ENCODE results near the gene MYOG. TPM values are rescaled to one million over a fixed set of nuclear protein-coding genes. Genes with fewer than 3 reads are reported as not detected.

The MYOG gene
- total RNA-seq, 1 donor from 2014 or later = not detected

- intact Hi-C loops (cut with DNase I) = no loop called here
These were observed 7.9 kb downstream of the MYOG start for GRCh38 chr1:203077956-203078355.

GRCh38 chr1:203077367-203077766 is 8.4 kb downstream of the MYOG start:
- DNase-seq = no peak
- intact Hi-C loops (cut with DNase I) = no loop called here
- no peak for ATAC-seq (ENCODE audit: poor library complexity)

More at GRCh38 chr1:203077956-203078355, 7.9 kb downstream of the MYOG start:
- no peak for ATAC-seq (ENCODE audit: poor library complexity)
- DNase-seq = no peak

DNA sequence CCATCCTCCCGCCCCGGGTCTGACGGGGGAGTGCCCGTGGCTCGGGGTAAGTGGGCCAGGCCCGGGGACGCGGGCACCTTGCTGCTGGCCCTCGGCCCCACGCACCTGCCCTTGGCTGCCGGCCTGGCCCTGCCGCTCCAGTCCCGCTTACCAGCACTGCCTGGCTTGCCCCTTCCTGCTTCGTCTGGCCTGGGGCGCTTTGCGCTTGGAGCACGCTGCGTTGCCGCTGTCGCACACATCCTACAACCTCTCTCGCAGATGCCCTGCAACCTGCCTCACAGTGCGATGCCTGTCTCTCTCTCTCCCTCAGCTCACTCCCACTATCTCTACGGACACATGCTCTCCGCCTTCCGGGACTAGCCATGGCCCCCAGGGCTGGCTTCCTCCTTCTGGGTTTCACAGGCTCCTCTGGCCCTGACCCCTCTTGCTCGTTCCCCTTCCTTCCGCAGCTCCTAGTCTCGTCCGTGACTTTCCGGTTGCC is 9.7 kb downstream of the MYOG start:
- DNase-seq = peak; percentile 59
- intact Hi-C loops (cut with DNase I) = no loop called here
- ATAC-seq (ENCODE audit: poor library complexity) = peak; percentile 52

DNA sequence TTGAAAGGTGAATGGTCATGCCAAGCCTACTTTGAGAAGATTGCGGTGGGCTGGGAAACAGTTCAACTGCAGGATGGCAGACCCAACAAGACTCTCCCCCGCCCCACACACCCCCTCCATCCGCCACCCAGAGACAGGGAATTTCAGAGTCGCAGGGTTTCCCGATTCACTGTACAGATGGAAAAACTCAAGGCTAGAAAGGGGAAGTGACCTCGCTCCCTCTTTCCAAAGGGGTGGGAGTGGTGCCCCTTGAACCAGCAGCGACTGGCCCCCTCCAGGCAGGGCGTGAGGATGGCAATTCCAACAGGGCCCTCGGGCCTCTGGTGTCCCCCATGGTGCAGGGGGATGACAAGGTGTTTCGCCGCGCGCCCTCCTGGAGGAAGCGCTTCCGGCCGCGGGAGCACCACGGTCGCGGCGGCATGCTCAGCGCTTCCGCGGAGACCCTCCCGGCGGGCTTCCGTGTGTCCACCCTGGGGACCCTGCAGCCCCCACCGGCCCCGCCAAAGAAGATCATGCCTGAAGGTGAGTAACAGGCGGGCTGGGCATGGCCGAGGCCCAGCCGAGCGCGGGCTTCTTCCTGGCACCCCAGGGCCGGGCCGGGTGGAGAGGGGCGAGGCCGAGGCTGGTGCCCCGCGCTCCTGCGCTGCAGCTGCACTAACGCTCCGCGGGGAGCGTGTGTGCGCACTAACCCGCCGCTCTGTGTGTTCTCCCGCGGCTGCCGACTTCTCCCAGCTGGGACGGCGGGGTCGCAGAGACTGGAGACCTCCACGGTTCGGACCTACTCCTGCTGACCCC is 10.4 kb downstream of the MYOG start:
- DNase-seq (no peak), ATAC-seq (ENCODE audit: poor library complexity) (peak; percentile 41)
- intact Hi-C loops (cut with DNase I) = no loop called here

GRCh38 chr1:203074610-203075009 is 11.2 kb downstream of the MYOG start:
- DNase-seq = no peak
- intact Hi-C loops (cut with DNase I) = no loop called here
- no peak for ATAC-seq (ENCODE audit: poor library complexity)

GRCh38 chr1:203073469-203073868 is 12.3 kb downstream of the MYOG start:
- ATAC-seq (ENCODE audit: poor library complexity) (no peak), DNase-seq (no peak)
- intact Hi-C loops (cut with DNase I) = no loop called here

- no peak for DNase-seq
- no peak for ATAC-seq (ENCODE audit: poor library complexity)
- intact Hi-C loops (cut with DNase I) = no loop called here
These were observed 12.9 kb downstream of the MYOG start for GRCh38 chr1:203072911-203073310.

DNA sequence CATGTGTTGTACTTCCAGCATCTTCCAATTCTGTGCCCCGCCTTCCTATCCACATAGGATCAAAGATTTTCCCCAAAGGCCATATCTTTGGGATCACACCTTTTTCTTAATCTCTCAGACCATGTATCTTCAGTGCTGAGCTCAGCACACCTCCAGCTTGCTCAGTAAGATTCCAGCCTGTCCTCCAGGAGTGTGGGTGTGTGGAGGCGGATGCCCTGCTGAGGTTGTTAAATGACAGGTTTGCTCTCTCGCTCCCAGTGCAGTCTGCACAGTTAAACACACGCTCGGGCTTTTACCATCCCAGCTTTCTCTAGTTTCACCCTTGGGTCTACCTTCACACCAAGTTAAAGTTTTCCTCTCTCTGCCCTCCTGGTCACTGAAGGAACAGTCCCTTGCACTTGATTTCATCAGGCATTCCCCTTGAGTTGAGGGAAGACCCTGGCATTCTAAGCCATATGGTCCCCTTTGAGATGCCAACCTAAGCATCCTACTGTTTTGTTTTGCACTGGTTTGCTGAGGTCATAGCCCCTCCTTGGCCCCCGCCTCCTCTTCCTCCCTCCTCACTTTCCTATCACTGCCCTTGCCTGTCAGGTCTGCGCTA is 13.7 kb downstream of the MYOG start:
- DNase-seq (no peak), ATAC-seq (ENCODE audit: poor library complexity) (no peak)
- intact Hi-C loops (cut with DNase I) = no loop called here

DNA sequence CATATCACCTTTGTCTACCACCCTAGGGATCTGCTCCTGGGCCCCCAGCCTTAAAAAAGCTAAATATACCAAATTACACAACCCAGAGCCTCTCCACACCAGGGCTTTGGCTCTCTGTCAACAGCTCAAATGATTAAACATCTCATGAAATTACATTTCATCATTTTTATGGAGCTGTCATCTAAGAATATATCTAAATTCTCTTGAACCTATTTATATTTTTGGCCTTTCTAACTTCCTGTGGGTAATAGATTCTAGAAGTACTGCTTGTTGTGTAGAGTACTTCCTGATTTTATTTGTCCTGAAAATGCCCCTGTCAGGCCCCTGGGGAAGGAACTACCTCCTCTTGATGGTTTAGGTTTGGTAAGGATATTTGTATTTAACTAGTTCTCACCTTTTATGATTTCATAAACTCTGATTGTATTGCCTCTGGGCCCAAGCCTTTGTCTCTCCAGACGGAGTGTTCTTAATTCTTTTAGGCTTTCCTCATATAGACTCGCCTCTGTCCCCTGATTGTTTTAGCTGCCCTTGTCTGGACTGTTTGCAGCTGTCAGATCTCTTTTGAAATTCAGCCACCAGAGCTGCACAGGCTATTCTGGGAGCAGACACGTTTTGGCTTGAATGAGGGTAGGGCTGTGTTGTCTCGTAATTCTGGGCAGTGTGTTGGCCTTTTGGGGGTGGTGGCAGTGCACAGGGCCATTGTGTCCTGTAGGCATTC is 16.6 kb downstream of the MYOG start:
- intact Hi-C loops (cut with DNase I) = no loop called here
- DNase-seq (no peak), ATAC-seq (ENCODE audit: poor library complexity) (peak; percentile 92)

- intact Hi-C loops (cut with DNase I) = no loop called here
- DNase-seq = no peak
- no peak for ATAC-seq (ENCODE audit: poor library complexity)
These were observed 18.8 kb downstream of the MYOG start for GRCh38 chr1:203066965-203067364.

- no peak for DNase-seq
- intact Hi-C loops (cut with DNase I) = no loop called here
- ATAC-seq (ENCODE audit: poor library complexity) = no peak
These were observed 19.8 kb downstream of the MYOG start for GRCh38 chr1:203065986-203066385.

GRCh38 chr1:203065191-203065590 is 20.6 kb downstream of the MYOG start:
- intact Hi-C loops (cut with DNase I) = no loop called here
- no peak for ATAC-seq (ENCODE audit: poor library complexity)
- DNase-seq = no peak

DNA sequence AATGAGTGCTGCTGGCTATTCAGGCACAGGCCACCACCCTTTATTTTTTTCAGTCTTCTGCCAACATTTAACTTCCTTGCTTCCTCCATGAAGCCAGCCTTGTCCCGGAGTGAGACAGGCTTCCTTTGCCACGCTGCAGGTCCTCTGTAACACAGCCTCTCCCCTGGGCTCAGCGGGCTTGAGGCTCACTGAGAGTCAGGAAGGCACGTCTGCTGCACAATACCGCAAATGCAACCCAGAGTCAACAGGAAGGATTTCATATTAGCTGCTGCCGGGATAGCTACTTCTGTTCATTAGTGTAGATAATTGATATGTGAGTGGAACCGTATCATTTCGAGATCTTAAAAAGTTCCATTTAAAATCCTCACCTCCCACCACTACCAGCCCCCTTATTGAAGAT is 22.5 kb downstream of the MYOG start:
- ATAC-seq (ENCODE audit: poor library complexity) = no peak
- DNase-seq = no peak
- intact Hi-C loops (cut with DNase I) = no loop called here

DNA sequence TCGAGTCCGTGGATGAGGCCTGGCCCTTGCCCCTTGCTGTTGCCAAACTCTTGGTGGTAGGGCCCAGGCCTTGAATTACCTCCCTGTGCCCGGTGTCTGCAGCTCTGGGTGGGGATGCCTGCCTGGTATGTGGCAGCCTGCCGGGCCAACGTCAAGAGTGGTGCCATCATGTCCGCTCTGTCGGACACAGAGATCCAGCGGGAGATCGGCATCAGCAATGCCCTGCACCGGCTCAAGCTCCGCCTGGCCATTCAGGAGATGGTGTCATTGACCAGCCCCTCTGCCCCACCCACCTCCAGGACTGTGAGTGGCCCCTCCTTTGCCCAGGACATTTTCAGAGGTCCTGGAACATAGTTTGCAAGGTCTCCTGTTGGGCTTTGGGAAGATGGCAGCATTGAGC is 25.7 kb downstream of the MYOG start:
- intact Hi-C loops (cut with DNase I) = no loop called here
- ATAC-seq (ENCODE audit: poor library complexity) (no peak), DNase-seq (no peak)

DNA sequence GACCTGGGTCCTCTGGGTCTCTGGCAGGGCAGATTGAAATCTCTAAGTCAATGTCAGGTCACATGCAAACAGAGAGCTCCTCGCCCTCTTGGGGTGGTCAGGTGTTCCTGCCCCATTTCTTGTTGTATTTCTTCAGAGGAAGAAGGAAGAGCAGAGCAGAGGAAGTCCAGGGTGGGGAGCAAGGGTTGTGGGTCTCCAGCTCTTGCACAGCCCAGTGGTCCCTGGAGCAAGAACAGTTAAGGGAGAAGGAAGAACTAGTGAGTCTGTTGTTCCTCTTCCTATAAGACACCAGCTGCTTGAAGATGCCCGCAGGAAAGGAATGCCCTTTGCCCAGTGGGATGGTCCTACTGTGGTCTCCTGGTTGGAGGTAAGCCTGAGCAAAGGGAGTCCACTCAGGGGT is 26.3 kb downstream of the MYOG start:
- intact Hi-C loops (cut with DNase I) = no loop called here

DNA sequence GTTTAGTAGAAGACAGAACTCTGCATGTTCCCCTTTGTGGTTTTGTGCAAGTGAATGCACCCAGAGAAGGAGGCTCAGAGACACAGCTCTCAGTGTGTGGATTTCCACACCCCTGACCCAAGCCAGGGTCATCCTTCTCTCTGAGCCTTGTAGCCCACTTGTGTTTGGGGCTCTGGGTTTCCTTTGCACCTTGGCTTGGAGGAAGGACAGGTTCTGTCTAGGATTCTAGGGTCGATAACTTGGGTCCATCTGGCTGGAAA is 27.2 kb downstream of the MYOG start:
- intact Hi-C loops (cut with DNase I) = no loop called here
- no peak for DNase-seq
- ATAC-seq (ENCODE audit: poor library complexity) = peak; percentile 36

More for the DNA sequence above, 26.3 kb downstream of the MYOG start:
- DNase-seq (no peak), ATAC-seq (ENCODE audit: poor library complexity) (peak; percentile 32)

- DNase-seq (no peak), ATAC-seq (ENCODE audit: poor library complexity) (peak; percentile 47)
- intact Hi-C loops (cut with DNase I) = no loop called here
These were observed 27.7 kb downstream of the MYOG start for GRCh38 chr1:203057911-203058675.

DNA sequence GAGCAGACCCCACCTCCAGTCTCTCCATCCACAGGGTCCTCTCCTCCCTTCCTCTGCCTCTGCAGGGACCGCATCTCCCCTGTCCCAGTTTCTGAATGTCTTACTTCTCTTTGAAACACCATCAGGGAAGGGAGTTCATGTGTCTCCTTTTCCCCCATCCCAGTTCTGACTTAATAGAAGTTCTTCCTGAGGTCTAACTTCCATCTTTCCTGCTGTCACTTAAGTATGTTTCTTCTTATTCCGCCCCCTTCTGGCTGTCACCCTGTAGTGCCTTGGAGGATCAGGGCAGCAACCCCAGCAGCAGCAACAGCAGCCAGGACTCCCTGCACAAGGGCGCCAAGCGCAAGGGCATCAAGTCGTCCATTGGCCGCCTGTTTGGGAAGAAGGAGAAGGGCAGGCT is 29.3 kb downstream of the MYOG start:
- intact Hi-C loops (cut with DNase I) = no loop called here

DNA sequence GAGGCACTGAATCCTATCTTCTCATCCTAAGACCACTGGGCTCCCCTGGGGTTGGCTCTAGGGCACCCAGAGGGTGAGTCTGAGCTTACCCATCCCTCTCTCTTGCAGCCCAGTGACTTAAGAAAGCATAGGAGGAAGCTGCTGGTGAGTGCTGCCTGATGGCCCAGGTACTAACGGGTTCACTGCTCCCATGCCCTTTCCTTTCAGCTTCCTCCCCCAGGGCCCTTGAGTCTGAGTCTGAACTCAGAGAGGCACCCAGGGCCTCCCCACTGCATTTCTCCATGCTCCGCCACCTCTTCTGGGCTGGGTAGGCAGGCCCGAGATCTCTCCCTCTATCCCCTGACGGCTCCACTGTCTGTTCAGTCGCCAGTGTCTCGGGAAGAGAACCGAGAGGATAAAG is 29.8 kb downstream of the MYOG start:
- DNase-seq = no peak
- no peak for ATAC-seq (ENCODE audit: poor library complexity)
- intact Hi-C loops (cut with DNase I) = no loop called here

More for the DNA sequence above, 29.3 kb downstream of the MYOG start:
- DNase-seq (no peak), ATAC-seq (ENCODE audit: poor library complexity) (no peak)

Data from Right ventricle myocardium superior (tissue), 1 donor.